Subcutaneous adipose tissue (tissue), 4 donors: ENCODE measurements around the gene PEX6. TPM values are rescaled to one million over a fixed set of nuclear protein-coding genes. Genes with fewer than 3 reads are reported as not detected.

Experiments
- CTCF ChIP-seq: fragments of 450-650 bp; IDR thresholded peaks from one replicate; pipeline ENCODE4 v1.5.1; 2016; ENCODE audit warnings: low read depth, mild to moderate bottlenecking, control low read depth, antibody characterized with exemption, moderate library complexity
- total RNA-seq, 4 donors: library from RNA; depleted of rRNA; stranded (reverse); fragments of >200 nt; gene quantifications; one replicate each; pipeline ENCODE4 v1.1.0, GENCODE V29; 2016

Gene PEX6
- total RNA-seq, 4 donors from 2014 or later = 6.0 to 30.9 (median 14.0) TPM

GRCh38 chr6:42962502-42963178 lies 16.3 kb downstream of the PEX6 start:
- no peak for TF ChIP-seq CTCF

- no peak for TF ChIP-seq CTCF
Measured at GRCh38 chr6:42962096-42962495, 16.9 kb downstream of the PEX6 start.

GRCh38 chr6:42961020-42961470 lies 17.9 kb downstream of the PEX6 start:
- TF ChIP-seq CTCF = no peak

GRCh38 chr6:42960243-42961019 lies 18.6 kb downstream of the PEX6 start, which contains the start of gene GNMT:
Gene GNMT, plus strand, starts transcription at chr6:42960754. Its CDS starts 14 bp downstream, at chr6:42960768.
- no peak for TF ChIP-seq CTCF

GRCh38 chr6:42959917-42960242 lies 19.1 kb downstream of the PEX6 start:
- no peak for TF ChIP-seq CTCF

- TF ChIP-seq CTCF = no peak
Measured at GRCh38 chr6:42958125-42958524, 20.9 kb downstream of the PEX6 start.

GRCh38 chr6:42952389-42952788 lies 26.6 kb downstream of the PEX6 start:
- no peak for TF ChIP-seq CTCF
